Smooth muscle cell of the brain vasculature (primary cell): ENCODE measurements around the gene MT1H.

Source experiments
- DNase-seq: peaks from one replicate; pipeline ENCODE4 v3.0.0-alpha.2; 2012; ENCODE audit warnings: low read depth, low spot score

The MT1H gene

DNA sequence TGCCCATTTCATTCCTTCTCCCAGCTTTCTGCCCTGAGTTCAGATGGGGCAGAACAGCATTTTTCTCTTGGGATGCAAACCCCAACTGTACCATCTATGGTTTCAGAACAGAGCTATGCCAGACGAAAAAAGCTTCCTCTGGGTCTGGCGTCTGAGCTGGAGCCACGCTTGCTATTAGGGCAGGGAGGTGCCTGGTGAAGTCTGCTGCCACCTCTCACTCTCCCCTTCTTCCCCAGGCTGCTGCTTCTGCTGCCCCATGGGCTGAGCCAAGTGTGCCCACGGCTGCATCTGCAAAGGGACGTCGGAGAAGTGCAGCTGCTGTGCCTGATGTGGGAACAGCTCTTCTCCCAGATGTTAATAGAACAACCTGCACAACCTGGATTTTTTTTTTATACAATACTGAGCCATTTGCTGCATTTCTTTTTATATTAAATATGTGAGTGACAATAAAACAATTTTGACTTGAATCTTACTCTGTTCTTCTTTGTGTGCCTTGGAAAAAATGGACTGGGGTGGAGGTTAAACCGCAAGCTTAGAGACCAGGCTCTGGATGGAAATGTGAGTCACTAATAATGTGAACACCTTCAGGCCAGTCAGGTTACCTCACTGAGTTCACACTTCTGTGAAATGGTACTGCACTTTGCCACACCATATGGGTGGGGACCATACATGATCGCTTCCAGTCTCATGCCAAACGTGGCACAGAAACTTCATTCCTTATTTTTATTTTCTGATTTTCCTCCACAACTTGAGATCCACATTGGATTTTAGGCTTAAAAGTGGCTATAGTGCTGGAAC is 32.8 kb upstream of the MT1H start:
- DNase-seq = no peak

GRCh38 chr16:56637814-56638750 is 31.5 kb upstream of the MT1H start, which contains the start of gene MT1A:
Gene MT1A, plus strand, starts transcription at chr16:56638666. Its CDS starts 73 bp downstream, at chr16:56638739.
- DNase-seq = no peak

- no peak for DNase-seq
Observed at GRCh38 chr16:56639045-56639444, 30.6 kb upstream of the MT1H start.

GRCh38 chr16:56640076-56640475 is 29.5 kb upstream of the MT1H start:
- no peak for DNase-seq

- no peak for DNase-seq
Observed at GRCh38 chr16:56641166-56641565, 28.4 kb upstream of the MT1H start.

- DNase-seq = no peak
Observed at GRCh38 chr16:56643080-56643778, 26.4 kb upstream of the MT1H start.

- DNase-seq = no peak
Observed at GRCh38 chr16:56643833-56644232, 25.8 kb upstream of the MT1H start.

DNA sequence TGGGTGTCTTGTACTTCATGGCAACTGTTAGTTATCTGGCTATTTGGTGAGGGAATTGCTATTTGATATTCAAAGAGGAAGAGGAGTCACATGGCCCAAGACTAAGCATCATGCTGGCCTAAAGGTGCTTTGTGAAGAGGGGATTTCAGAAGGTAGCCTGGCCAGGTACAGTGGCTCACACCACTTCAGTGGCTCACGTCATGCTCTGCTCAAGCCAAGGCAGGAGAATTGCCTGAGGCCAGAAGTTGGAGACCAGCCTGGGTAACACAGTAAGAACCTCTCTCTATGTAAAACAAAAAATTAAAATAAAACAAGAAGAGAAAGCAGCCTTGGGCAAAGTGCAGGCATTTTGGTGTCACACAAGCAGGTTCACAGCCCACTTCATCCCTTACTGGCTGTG is 24.3 kb upstream of the MT1H start:
- DNase-seq = no peak

DNA sequence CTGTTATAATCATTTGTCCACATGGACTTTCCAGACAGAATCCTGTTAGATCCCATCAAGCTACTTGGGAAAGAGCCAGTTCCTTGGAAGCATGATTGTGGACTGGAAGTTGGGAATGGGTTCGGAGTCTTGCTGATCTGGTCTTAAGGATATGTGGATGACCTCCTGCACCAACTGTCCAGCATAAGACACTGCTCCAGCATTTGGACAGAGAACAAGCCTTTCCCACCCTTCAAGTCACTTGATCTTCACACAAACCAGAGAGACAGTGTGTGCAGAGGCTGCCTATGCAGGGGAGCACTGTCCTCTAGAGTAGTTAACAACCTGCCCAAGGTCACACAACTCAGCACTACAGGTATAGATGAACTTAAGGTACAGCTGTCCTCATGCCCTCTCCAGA is 23.8 kb upstream of the MT1H start:
- no peak for DNase-seq

GRCh38 chr16:56647641-56648431 is 21.8 kb upstream of the MT1H start:
- DNase-seq = no peak

DNA sequence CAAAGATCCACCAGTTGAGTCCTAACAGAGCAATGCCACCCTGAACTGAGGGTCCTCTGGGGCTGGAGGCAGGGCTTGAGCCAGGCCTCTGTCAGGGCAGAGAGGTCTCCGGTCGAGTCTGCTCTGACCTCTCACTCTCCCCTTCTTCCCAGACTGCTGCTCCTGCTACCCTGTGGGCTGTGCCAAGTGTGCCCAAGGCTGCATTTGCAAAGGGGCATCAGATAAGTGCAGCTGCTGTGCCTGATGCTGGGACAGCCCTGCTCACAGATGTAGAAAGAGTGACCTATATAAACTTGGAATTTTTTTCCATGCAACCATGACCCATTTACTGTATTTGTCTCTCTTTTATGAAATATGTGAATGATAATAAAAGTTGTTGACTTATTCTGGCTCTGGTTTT is 20.3 kb upstream of the MT1H start:
- DNase-seq = no peak

DNA sequence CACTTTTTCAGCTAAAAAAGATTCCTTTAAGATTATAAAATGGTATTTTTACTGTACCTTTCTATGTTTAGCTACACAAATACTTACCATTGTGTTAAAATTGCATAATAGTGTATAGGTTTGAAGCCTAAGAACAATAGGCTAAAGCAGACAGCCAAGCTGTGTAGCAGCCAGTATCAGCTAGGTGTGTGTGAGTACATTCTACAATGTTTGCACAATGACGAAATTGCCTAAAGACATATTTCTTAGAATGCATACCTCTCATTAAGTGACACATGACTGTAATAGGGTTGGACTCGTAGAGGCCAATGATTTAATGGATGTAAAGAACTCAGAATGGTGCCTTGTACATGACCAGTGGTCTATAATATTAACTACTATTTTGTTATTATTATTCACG is 19.8 kb upstream of the MT1H start:
- DNase-seq = no peak

- DNase-seq = no peak
Observed at GRCh38 chr16:56651586-56651985, 18.0 kb upstream of the MT1H start, which contains the start of gene MT1B. Gene MT1B, plus strand, starts transcription at chr16:56651886. Its CDS starts 68 bp downstream, at chr16:56651954.

DNA sequence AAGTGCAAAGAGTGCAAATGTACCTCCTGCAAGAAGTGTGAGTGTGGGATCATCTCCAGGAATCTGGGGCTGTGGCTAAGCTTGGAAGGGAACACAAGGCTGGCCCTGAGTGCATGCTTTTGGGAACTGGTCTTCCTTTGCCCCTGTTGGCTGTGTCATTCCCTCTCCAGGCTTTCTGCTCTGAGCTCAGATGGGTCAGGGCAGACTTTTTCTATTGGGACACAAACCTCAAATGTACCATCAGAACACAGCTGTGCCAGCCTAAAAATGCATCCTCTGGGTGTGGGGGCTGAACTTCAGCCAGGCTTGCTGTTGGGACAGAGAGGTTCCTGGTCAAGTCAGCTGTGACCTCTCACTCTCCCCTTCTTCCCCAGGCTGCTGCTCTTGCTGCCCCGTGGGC is 17.0 kb upstream of the MT1H start:
- no peak for DNase-seq

- no peak for DNase-seq
Observed at GRCh38 chr16:56653218-56653617, 16.4 kb upstream of the MT1H start.

DNA sequence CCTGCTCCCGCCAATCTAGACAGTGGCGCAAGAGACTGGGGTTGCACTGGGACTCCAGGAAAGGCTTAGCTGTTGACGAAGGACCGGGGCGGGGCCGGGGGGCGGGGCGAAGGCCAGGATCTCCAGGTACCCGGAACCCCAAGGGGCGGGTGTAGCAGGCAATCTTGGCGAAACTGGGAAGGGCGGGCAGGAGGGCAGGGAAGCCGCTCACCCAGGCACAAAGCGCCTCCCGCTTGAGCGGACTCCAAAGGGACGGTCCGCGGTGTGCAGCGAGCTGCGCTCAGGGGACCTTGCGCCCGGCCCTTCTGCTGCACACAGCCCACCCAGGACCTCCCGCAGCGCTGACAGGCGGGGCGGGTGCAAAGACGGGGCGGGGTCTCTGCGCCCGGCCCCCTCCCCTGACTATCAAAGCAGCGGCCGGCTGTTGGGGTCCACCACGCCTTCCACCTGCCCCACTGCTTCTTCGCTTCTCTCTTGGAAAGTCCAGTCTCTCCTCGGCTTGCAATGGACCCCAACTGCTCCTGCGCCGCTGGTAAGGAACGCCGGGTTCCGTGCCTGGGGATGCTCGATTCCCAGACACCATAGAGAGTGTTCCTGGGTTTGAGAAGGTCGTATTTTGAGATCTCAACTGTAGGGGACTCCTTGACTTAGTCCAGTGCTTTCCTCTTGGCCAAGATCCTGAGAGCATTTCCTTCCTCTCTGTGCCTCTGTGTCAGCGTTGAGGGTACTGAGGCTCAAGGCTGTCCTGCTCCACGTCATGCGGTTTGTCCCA is 11.9 kb upstream of the MT1H start, which contains the start of gene MT1F:
MT1F (plus strand) TSS at position 405 of the 772 bp plus-strand sequence; CDS start at position 505, 100 bp downstream.
- DNase-seq = no peak

DNA sequence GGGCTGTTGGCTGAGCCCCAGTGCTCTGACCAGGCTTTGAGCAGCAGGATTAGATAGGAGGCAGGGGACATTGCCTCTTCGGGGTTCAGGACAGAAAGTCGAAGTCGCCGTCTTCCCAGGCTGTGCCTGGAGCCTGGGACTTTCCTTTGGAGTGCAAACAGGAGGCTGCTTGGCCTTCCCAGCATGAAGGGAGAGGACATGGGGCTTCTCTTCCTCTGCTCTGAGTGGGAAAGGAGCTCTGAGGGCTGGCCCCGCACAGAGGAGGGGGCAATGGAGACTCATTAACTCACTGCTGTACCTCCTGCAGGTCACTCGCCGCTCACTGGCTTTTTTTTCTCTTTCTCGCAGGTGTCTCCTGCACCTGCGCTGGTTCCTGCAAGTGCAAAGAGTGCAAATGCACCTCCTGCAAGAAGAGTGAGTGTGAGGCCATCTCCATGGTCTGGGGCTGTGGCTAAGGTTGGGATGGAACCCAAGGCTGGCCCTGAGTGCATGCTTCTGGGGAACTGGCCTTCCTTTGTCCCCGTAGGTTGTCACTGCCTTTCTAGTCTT is 11.2 kb upstream of the MT1H start:
- DNase-seq = no peak

DNA sequence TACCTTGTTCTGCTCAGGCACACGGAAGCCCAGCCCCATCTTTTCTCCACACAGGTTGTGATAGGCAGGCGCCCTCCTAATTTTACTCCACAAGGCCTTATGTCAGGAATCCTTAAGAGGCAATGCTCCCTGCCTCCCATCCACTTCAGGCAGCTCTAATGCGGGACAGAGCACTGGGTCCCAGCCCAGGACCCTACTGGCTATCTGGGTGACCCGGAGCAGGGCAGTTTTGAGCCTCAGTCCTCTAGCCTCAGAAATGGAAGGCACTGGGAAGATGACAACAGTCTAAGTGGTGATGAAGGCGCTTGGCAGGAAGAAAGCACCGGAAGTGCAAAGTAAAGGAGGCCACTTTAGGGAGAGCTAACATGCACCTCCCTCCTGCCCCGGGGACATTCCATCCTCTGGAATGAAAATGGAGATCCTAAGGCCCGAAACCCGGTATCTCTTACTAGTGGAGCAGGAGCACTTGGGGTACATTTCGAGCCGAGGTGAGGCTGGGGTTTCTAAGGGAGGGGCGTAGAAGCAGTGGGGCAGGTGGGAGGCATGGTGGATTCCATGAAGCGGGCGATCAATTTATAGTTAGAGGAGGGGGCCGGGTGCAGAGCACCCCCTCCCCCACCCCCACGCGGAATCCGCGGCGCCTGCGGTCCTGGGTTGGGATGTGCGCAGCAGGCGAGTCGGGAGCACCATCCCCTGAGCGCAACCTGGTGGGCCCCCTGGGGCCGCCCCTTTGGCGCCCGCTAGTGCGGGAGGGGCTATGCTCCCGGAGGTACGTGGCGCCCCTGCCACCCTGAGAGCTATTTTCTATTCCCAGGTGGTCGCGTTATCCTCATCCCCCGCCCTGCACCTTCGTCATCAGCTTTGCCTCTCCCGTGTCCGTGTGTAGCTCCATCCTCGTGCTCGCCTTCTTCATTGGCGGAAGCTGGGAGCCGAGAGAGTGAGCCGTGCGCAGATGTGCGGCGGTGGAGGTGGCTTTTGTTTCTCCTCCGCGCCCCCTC is 7.0 kb upstream of the MT1H start:
- DNase-seq = no peak

- DNase-seq = no peak
Observed at GRCh38 chr16:56664506-56664905, 5.1 kb upstream of the MT1H start.
